Astrocyte (in vitro differentiated cells and primary cell): ENCODE measurements around the gene TDP1.

Experiments used
- EZH2 ChIP-seq: IDR thresholded peaks from 2 replicates; pipeline ENCODE4 v1.6.1; 2012; ENCODE audit warnings: mild to moderate bottlenecking, low read length, inconsistent platforms; ENCODE audit not compliant: insufficient read depth
- TF ChIP-seq, protein P1 (sequence below): IDR thresholded peaks from 2 replicates; pipeline ENCODE4 v1.5.1; 2011; ENCODE audit warnings: low read depth, mild to moderate bottlenecking, inconsistent platforms, low read length, moderate library complexity; ENCODE audit not compliant: insufficient read depth

DNA sequence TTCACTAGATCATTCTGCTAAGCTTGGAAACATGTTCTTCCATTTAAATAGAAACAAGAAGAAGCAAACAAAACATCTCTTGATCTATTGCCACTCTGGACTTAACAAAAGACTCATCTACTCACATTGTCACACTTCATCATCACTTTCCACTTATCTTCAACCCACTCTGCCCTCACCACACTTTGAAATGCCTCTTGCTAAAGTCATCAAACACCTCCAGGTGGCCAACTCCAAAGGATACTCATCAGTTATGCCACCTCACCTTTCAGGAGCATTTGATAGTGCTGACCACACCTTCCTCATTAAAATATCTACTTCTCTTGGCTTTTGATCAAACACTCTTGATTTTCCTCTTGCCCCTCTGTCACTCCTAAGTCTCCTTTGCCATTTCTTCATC lies 8.4 kb upstream of the TDP1 start:
- TF ChIP-seq EZH2 = no peak
- TF ChIP-seq, protein P1, sequence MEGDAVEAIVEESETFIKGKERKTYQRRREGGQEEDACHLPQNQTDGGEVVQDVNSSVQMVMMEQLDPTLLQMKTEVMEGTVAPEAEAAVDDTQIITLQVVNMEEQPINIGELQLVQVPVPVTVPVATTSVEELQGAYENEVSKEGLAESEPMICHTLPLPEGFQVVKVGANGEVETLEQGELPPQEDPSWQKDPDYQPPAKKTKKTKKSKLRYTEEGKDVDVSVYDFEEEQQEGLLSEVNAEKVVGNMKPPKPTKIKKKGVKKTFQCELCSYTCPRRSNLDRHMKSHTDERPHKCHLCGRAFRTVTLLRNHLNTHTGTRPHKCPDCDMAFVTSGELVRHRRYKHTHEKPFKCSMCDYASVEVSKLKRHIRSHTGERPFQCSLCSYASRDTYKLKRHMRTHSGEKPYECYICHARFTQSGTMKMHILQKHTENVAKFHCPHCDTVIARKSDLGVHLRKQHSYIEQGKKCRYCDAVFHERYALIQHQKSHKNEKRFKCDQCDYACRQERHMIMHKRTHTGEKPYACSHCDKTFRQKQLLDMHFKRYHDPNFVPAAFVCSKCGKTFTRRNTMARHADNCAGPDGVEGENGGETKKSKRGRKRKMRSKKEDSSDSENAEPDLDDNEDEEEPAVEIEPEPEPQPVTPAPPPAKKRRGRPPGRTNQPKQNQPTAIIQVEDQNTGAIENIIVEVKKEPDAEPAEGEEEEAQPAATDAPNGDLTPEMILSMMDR = no peak
